Ectodermal cell (in vitro differentiated cells): ENCODE results near the gene VSIG10L.

Experiments
- H3K27ac ChIP-seq: 2 replicates; pipeline ENCODE4 v1.7.0; 2013; ENCODE audit warnings: mild to moderate bottlenecking, low read depth, low read length; ENCODE audit not compliant: insufficient read depth, poor library complexity, severe bottlenecking
- H3K27me3 ChIP-seq: 2 replicates; pipeline ENCODE4 v1.7.0; 2013; ENCODE audit warnings: mild to moderate bottlenecking, low read length; ENCODE audit not compliant: insufficient read depth, control insufficient read depth, poor library complexity, severe bottlenecking
- H3K36me3 ChIP-seq: one replicate; pipeline ENCODE4 v1.7.0; 2013; ENCODE audit warnings: low read length; ENCODE audit not compliant: control insufficient read depth, insufficient read depth
- H3K4me1 ChIP-seq: one replicate; pipeline ENCODE4 v1.7.0; 2013; ENCODE audit warnings: low read length; ENCODE audit not compliant: control insufficient read depth, insufficient read depth
- H3K4me3 ChIP-seq: 2 replicates; pipeline ENCODE4 v1.7.0; 2013; ENCODE audit warnings: low read depth, low read length, control low read depth; ENCODE audit not compliant: insufficient read depth
- H3K9me3 ChIP-seq: 2 replicates; pipeline ENCODE4 v1.7.0; 2013; ENCODE audit warnings: mild to moderate bottlenecking, low read length, moderate library complexity; ENCODE audit not compliant: control insufficient read depth
- WGBS, 2 experiments: methylation state at CpG; one replicate each; pipeline ENCODE4 v1.1.7; 2013; ENCODE audit warnings: missing lambda C conversion rate in 2 of 2; 5-methylcytosine and 5-hydroxymethylcytosine counted together

The VSIG10L gene

GRCh38 chr19:51326216-51327065 lies 15.5 kb downstream of the VSIG10L start:
- Histone ChIP-seq H3K27ac (no peak overlapping the region), H3K36me3 (peaks cover 10% of the 10 kb centered on the region), H3K4me1 (no peaks in the 10 kb centered on the region), H3K4me3 (no peak overlapping the region), H3K9me3 (no peaks in the 10 kb centered on the region), H3K27me3 (peaks cover 11% of the 10 kb centered on the region)
- 77 to 81% methylated on average over 34 to 36 of the region's 36 CpGs for WGBS, 2 experiments

GRCh38 chr19:51325161-51325976 lies 16.6 kb downstream of the VSIG10L start:
- H3K4me1 ChIP-seq = no peaks in the 10 kb centered on the region
- WGBS, 2 experiments = 92 to 94% methylated on average over 26 of the region's 26 CpGs

GRCh38 chr19:51324167-51324481 lies 17.8 kb downstream of the VSIG10L start:
- 93 to 95% methylated on average over 6 of the region's 6 CpGs for WGBS, 2 experiments
- no peak overlapping the region for H3K4me3 ChIP-seq

More at GRCh38 chr19:51325161-51325976, 16.6 kb downstream of the VSIG10L start:
- Histone ChIP-seq H3K9me3 (no peaks in the 10 kb centered on the region), H3K27me3 (peaks cover 11% of the 10 kb centered on the region), H3K36me3 (no peaks in the 10 kb centered on the region), H3K4me3 (no peak overlapping the region), H3K27ac (no peak overlapping the region)

GRCh38 chr19:51323481-51324166 lies 18.3 kb downstream of the VSIG10L start:
- Histone ChIP-seq H3K4me1 (no peaks in the 10 kb centered on the region), H3K9me3 (no peaks in the 10 kb centered on the region), H3K27ac (no peak overlapping the region), H3K27me3 (peaks cover 11% of the 10 kb centered on the region), H3K4me3 (no peak overlapping the region), H3K36me3 (no peaks in the 10 kb centered on the region)
- WGBS, 2 experiments = 95 to 96% methylated on average over 29 of the region's 29 CpGs

More at GRCh38 chr19:51324167-51324481, 17.8 kb downstream of the VSIG10L start:
- Histone ChIP-seq H3K9me3 (no peaks in the 10 kb centered on the region), H3K36me3 (no peaks in the 10 kb centered on the region), H3K4me1 (no peaks in the 10 kb centered on the region), H3K27me3 (peaks cover 11% of the 10 kb centered on the region), H3K27ac (no peak overlapping the region)

GRCh38 chr19:51321799-51322198 lies 20.1 kb downstream of the VSIG10L start:
- Histone ChIP-seq H3K27ac (no peak overlapping the region), H3K4me1 (no peaks in the 10 kb centered on the region), H3K4me3 (no peak overlapping the region), H3K27me3 (peaks cover 2% of the 10 kb centered on the region), H3K36me3 (no peaks in the 10 kb centered on the region), H3K9me3 (no peaks in the 10 kb centered on the region)
- 90 to 91% methylated on average over 14 of the region's 14 CpGs for WGBS, 2 experiments

- H3K27me3 ChIP-seq = no peaks in the 10 kb centered on the region
- no peak overlapping the region for H3K4me3 ChIP-seq
- no peak overlapping the region for H3K27ac ChIP-seq
- H3K4me1 ChIP-seq = no peaks in the 10 kb centered on the region
- H3K9me3 ChIP-seq = no peaks in the 10 kb centered on the region
- no peaks in the 10 kb centered on the region for H3K36me3 ChIP-seq
- WGBS, 2 experiments = 67 to 74% methylated on average over 14 of the region's 14 CpGs
These were observed 21.7 kb downstream of the VSIG10L start for GRCh38 chr19:51320280-51320657.

- H3K27me3 ChIP-seq = no peaks in the 10 kb centered on the region
- H3K9me3 ChIP-seq = no peaks in the 10 kb centered on the region
- H3K4me1 ChIP-seq = no peaks in the 10 kb centered on the region
- 90 to 94% methylated on average over 14 of the region's 14 CpGs for WGBS, 2 experiments
- no peak overlapping the region for H3K27ac ChIP-seq
- H3K4me3 ChIP-seq = no peak overlapping the region
- peaks cover under 1% of the 10 kb centered on the region for H3K36me3 ChIP-seq
These were observed 22.2 kb downstream of the VSIG10L start for GRCh38 chr19:51319649-51320279.

GRCh38 chr19:51318687-51319648 lies 23.0 kb downstream of the VSIG10L start:
- Histone ChIP-seq H3K4me3 (no peak overlapping the region), H3K9me3 (no peaks in the 10 kb centered on the region), H3K4me1 (no peaks in the 10 kb centered on the region), H3K27ac (no peak overlapping the region), H3K36me3 (peaks cover 4% of the 10 kb centered on the region), H3K27me3 (no peaks in the 10 kb centered on the region)
- WGBS, 2 experiments = 82 to 85% methylated on average over 23 of the region's 23 CpGs

GRCh38 chr19:51317968-51318367 lies 24.0 kb downstream of the VSIG10L start:
- H3K27ac ChIP-seq = no peak overlapping the region
- H3K27me3 ChIP-seq = no peaks in the 10 kb centered on the region
- H3K4me3 ChIP-seq = no peak overlapping the region
- H3K9me3 ChIP-seq = no peaks in the 10 kb centered on the region
- 77 to 88% methylated on average over 1 of the region's 1 CpG for WGBS, 2 experiments
- no peaks in the 10 kb centered on the region for H3K4me1 ChIP-seq
- peaks cover 4% of the 10 kb centered on the region for H3K36me3 ChIP-seq
